ENCODE results near the gene ZNF536.

ZNF536 gene

DNA sequence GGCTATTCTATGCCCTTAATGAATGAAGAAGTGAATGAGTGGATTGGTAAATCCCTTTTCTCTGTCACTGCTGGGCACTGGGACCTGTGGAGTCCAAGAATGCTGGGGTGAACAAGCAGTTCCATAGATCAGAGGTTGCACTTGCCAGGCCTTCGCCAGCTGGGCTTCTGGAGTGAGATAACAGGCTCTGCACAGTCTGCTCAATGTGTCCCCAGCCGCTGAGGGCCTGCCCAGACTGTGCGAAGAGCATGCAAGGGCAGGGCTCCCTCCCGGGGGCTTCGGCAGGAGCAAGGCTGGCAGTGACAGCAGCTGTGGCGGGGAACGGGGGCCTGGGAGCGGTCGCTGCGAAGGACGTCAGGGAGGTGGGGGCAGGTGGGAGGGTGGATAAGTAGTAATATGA, 51.3 kb downstream of the ZNF536 start:
- H3K9me2 ChIP-seq (replicated peaks; ENCODE audit: insufficient read depth, low read length): no peaks in the 10 kb centered on the region
- H3K79me2 ChIP-seq (ENCODE audit: low read length): no peaks in the 10 kb centered on the region
- no peaks in the 10 kb centered on the region for H3K36me3 ChIP-seq (replicated peaks; ENCODE audit: insufficient read depth, low read length)
- H3K4me2 ChIP-seq (ENCODE audit: low read depth, low read length): no peak overlapping the region
- H3K4me1 ChIP-seq (ENCODE audit: low read length): no peaks in the 10 kb centered on the region
- H3K27ac ChIP-seq (ENCODE audit: low read length): no peak overlapping the region
- no peak for DNase-seq
- H3K4me3 ChIP-seq (ENCODE audit: low read length): no peak overlapping the region
- no peaks in the 10 kb centered on the region for H3K9me3 ChIP-seq (replicated peaks; ENCODE audit: insufficient read depth, low read length)
- no peak overlapping the region for H3K9ac ChIP-seq (ENCODE audit: low read length)
- no peak overlapping the region for H2AFZ ChIP-seq (ENCODE audit: low read length)
- no peak for TF ChIP-seq CTCF (IDR thresholded peaks at IDR 0.05; ENCODE audit: low read length)
- H3F3A ChIP-seq (ENCODE audit: insufficient read depth, low read length): no peaks in the 10 kb centered on the region
- peaks cover 34% of the 10 kb centered on the region for H3K27me3 ChIP-seq (replicated peaks; ENCODE audit: insufficient read depth, low read length)
- no peaks in the 10 kb centered on the region for H4K20me1 ChIP-seq (ENCODE audit: insufficient read depth, low read length)

DNA sequence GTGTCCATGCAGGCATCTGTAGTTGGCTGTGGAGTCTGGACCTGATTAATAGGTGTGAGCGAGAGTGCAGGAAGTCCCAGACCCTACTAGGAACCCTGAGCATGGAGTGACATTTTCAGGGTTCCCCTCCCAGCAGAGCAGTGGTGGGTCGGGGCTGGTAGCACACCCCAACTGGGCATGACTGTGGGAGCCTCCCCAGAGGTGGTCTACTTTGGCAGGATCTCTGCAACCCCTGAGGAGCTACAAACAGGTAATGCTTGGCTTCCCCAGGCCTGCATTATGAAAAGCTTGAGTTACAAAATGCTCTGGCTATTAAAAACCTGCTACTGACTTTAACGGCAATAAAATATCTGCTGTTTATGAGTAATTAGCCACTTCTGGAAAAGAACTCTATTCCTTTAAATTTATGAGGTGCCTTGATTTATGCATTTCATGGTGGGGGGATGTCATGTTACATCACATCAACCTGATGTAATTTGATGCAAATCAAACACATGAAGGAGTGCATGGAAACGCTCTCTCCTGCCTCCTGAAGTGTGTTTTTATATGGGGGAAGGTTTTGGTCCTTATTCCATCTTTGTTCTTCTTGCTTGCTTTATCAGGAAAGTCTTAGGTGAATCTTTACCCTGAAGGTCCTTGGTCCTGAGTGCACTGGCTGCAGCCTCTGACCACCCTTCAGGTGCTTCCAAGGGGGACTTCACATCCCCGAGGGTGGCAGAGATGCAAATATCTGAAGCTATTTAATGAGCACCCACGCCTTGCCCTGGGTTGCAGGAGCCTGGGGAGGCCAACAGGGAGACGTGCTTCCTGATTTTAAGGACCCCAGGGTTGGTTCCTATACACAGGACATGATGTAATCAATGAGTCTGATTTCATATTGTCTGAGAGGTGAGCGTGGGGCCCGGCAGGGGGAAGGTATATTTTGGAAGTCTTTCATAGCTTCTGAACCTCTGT, 54.0 kb downstream of the ZNF536 start:
- TF ChIP-seq EZH2phosphoT487 (IDR thresholded peaks at IDR 0.05; ENCODE audit: low read length) (no peak), EZH2 (optimal IDR thresholded peaks at IDR 0.05; ENCODE audit: low read depth, low read length) (no peak), CTCF (IDR thresholded peaks at IDR 0.05; ENCODE audit: low read length) (no peak)
- no peak for DNase-seq

DNA sequence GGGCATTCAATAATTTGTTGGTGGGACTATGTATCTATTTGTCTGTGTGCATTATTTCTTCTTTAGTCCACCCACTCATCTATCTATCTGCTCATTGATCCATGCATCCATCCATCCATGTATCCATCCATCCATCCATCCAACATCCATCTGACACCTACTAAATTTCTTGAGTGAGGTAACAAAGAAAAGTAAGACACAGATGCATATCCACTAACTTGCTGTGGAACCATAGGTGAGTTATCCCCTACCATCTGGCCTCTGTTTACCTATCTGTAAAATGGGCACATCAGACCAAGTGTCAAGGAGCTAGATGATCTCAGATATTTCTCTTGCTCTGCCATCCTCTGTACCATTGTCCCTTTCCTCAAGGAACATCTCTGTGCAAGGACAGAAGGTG, 54.7 kb downstream of the ZNF536 start:
- H2AFZ ChIP-seq (ENCODE audit: low read length): no peak overlapping the region
- no peak overlapping the region for H3K9ac ChIP-seq (ENCODE audit: low read length)
- no peaks in the 10 kb centered on the region for H3K79me2 ChIP-seq (ENCODE audit: low read length)
- H3K4me3 ChIP-seq (ENCODE audit: low read length): no peak overlapping the region
- H3F3A ChIP-seq (ENCODE audit: insufficient read depth, low read length): no peaks in the 10 kb centered on the region
- H3K9me2 ChIP-seq (replicated peaks; ENCODE audit: insufficient read depth, low read length): no peaks in the 10 kb centered on the region
- no peak for TF ChIP-seq EZH2phosphoT487 (IDR thresholded peaks at IDR 0.05; ENCODE audit: low read length)
- no peak for TF ChIP-seq CTCF (IDR thresholded peaks at IDR 0.05; ENCODE audit: low read length)
- TF ChIP-seq EZH2 (optimal IDR thresholded peaks at IDR 0.05; ENCODE audit: low read depth, low read length): no peak
- DNase-seq: no peak
- H3K27me3 ChIP-seq (replicated peaks; ENCODE audit: insufficient read depth, low read length): peaks cover 25% of the 10 kb centered on the region
- no peak overlapping the region for H3K4me2 ChIP-seq (ENCODE audit: low read depth, low read length)
- H4K20me1 ChIP-seq (ENCODE audit: insufficient read depth, low read length): no peaks in the 10 kb centered on the region
- H3K4me1 ChIP-seq (ENCODE audit: low read length): no peaks in the 10 kb centered on the region
- H3K9me3 ChIP-seq (replicated peaks; ENCODE audit: insufficient read depth, low read length): no peaks in the 10 kb centered on the region
- no peaks in the 10 kb centered on the region for H3K36me3 ChIP-seq (replicated peaks; ENCODE audit: insufficient read depth, low read length)
- no peak overlapping the region for H3K27ac ChIP-seq (ENCODE audit: low read length)

More for the DNA sequence above, 54.0 kb downstream of the ZNF536 start:
- Histone ChIP-seq H3F3A (ENCODE audit: insufficient read depth, low read length) (no peaks in the 10 kb centered on the region), H3K4me3 (ENCODE audit: low read length) (no peak overlapping the region), H3K79me2 (ENCODE audit: low read length) (no peaks in the 10 kb centered on the region), H3K27me3 (replicated peaks; ENCODE audit: insufficient read depth, low read length) (peaks cover 19% of the 10 kb centered on the region), H3K9ac (ENCODE audit: low read length) (no peak overlapping the region), H4K20me1 (ENCODE audit: insufficient read depth, low read length) (no peaks in the 10 kb centered on the region), H2AFZ (ENCODE audit: low read length) (no peak overlapping the region), H3K4me2 (ENCODE audit: low read depth, low read length) (no peak overlapping the region), H3K27ac (ENCODE audit: low read length) (no peak overlapping the region), H3K9me2 (replicated peaks; ENCODE audit: insufficient read depth, low read length) (no peaks in the 10 kb centered on the region), H3K9me3 (replicated peaks; ENCODE audit: insufficient read depth, low read length) (no peaks in the 10 kb centered on the region), H3K4me1 (ENCODE audit: low read length) (no peaks in the 10 kb centered on the region), H3K36me3 (replicated peaks; ENCODE audit: insufficient read depth, low read length) (no peaks in the 10 kb centered on the region)
